ENCODE results near the gene NAT8.
"Not testable (repeated sequence)": the region's sequence is repeated elsewhere in the genome, so short reads cannot be mapped to it uniquely, and the experiment has no call there.

NAT8 gene, protein sequence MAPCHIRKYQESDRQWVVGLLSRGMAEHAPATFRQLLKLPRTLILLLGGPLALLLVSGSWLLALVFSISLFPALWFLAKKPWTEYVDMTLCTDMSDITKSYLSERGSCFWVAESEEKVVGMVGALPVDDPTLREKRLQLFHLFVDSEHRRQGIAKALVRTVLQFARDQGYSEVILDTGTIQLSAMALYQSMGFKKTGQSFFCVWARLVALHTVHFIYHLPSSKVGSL

DNA sequence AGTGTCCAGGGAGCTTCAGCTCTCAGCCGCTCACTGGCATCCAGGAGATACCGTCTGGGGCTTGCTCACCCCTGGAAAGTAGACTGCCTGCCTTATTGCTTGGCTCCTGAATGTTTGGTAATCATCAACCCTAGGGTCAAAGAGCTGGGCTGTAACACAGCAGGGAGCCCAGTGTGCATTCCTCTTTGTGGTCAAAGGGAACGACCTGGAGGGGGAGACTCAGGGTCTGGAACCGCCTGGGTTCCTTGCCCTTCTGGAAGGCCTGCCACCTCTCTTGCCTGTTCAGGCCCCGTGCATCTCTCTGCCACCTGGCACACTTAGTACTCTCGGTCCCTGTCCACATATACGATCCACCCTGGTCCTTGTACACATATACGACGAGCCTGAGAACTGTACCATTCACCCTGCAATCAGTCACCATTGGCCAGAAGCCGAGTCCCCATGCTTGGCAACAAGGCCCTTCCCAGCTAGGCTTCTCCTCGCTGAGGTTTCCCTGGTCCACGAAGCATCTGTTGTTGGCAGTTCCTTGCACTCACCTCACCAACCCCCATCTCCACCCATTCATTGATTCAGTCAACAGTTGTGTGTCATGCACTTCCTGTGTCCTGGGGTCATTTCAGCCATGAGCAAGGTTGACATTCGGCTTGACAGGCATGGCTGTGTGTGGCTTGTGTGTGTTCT is at the start of gene NAT8:
TSS of gene NAT8 (minus strand) at position 85 of the 681 bp plus-strand sequence. CDS start 794 bp downstream, outside the sequence.
- no peak for DNase-seq

DNA sequence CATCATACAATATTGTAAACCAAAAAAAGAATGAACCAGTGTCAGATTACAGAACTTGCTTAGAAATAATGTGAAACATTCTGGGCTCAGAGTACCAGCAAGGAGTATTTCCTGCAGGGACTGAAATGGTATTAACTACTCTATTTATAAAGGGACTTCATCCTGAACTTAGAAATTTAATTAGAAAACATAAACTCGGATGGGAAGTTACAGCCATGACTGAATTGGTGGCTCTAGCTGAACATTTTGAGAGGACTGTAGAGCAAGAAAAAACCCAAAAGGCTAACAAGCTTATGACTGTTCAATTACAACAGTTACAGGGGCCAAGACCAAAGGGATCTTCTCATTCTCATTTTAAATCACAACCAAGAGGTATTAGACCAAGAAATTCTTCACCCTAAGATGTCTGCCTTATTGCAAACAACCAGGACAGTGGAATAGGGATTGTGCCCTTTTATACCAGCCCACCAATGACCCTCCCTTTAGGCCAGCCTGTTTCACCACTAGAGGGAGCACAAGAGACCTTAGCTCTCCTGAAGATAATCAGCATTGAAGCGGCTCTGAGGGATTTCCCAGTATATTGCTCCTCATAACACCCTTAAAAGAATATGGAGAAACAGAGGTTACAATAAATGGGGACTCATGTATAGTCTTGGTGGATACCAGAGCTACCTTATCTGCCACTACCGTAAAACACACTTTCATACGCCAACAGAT is 48.3 kb upstream of the NAT8 start:
- DNase-seq: not testable (repeated sequence)

DNA sequence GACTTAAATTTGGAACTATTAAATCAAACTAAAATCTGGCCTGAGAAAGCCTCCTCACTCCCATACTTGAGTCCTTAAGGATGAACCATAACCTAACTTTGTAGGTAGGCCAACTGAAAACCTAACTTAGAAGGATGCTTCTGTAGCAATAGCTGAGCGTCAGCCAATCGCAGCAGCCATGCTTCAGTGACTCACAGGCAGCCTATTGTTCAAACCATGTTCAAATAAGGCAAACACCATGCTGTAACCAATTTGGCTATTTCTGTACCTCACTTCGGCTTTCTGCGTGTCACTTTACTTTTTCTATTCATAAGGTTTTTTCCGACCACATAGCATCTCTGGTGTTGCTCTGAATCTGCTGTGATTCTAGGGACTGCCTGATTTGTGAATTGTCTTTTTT is 46.3 kb upstream of the NAT8 start:
- not testable (repeated sequence) for DNase-seq

DNA sequence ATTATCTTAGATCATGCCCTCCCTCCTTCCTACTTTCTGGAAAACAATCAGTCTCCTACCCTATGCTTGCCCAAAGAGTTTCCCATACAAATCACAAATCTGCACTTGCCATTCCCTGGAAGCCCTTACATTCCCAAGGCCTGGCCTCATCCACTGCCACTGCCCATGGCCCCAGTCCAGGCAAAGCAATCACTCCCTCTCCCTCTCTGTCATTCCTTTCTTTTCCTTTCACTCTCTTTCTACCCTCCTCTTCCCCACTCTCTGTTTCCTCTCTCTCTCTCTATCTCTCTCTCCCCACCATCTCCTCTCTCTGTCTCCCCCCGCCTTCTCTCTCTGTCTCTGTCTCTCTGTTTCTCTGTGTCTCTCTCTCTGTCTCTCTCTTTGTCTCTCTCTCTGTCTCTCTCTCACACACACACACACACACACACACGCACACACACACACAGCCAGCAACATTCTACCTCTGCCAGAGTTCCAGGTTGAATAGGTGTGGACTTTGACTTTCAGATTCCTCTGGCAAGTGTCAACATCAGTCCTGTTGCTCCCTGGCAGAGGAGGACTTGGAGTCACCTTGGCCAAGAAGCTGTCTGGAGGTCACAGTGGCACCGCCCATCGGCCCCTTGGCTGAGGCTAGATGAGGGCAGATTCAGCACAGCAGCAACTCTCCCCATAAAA is 43.7 kb upstream of the NAT8 start:
- no peak for DNase-seq

DNA sequence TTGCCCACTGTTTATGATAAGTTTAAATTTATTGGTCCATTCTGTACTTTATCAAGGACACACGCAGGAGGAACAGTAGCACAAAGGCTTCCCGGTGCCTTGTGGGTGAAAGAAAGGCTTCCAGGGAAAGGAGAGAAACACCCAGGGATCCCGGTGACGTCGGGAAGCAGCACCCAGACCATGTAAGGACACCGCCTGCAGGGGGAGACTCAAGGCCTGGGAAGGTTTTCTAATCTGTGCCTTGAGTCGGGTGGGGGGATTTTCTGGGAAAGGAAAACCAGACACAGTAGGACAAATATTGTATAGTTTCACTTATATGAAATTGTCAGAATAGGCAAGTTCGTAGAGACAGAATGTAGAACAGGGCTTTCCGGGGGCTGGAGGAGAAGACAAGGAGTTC is 42.7 kb upstream of the NAT8 start:
- not testable (repeated sequence) for DNase-seq

DNA sequence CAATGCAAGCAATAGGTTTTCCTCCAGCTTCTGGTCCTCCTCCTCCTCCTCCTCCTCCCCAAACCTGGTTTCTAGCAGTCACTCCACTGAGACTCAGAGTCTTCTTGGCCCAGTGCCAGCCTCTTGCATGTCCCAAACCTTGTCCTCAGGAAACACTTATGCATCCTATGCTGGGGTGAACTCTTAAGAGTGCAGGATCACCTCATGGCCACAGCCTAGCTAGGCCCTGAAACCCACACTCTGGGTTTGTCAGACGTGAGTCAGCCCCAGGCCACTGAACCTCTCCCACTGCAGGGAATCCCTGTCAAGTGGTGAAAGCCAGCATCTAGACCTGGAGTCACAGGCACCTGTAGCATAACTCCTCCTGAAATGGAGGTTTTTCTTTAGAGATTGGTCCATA is 42.1 kb upstream of the NAT8 start:
- not testable (repeated sequence) for DNase-seq

DNA sequence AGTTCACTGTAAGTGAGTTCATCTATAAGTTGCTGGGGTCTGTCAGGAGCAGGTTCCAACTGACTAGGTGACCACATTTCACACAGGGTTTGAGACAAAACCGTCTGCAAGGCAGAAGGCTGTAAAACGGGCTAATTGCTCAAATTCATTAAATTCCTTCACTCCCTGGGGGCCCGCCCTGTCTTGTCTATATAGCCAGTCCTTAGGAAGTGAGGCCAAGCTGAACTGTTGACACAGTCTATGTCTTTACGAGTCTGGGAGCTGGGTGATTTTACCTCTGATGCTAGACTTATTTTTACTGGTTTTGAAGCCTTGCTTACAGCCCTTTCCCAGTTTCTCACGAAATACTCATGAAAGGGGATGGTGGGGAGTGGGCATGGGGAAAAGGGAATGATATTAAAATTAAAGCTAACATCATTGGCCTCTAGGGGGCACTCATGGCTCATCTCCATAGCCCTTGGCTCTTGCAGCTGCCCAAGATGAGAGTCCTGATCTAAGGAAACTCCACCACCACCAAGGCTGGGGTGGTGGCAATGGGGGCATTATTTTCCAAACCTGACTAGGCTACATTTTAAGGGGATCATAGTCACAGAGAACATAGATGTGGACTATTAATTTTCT is 37.8 kb upstream of the NAT8 start:
- DNase-seq: peak in 1 of 56 donors; percentile 7

DNA sequence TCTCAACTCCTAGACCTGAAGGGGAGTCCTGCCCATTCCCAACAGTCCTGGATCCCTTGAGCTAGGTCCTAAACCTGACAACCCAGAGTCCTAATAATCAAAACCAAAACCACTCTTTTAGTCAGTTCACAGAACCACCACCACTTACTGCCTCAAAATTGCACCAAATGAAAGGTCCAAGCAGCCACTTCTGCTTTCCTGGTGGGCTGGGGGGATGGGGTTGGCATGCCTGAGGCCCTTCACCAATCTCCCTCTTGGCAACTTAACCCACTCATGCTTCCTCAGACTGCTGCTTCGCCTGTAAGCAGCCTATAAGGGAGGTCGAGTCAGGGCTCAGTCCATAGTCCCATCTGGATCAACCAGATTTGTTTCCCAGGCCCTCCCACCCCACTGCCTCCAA is 37.0 kb upstream of the NAT8 start:
- not testable (repeated sequence) for DNase-seq

DNA sequence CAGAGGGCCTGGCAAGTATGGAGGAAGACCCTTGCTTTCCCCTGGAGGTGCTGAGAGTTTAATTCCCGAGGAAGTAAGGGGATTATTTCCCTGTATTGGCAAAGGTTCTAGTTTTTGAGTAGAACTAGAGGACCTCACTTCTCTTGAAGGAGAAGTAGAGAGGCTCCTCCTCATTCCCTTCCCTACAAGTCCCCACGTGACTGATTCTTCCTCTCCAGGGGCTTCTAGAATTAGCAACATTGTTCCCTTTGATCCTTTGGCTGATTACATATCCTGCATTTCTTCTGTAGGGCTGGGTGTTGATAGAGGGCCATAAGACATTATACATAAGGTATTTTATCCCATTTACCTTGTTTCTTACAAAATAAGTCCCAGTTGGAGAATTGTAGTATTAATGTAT is 35.8 kb upstream of the NAT8 start:
- DNase-seq: not testable (repeated sequence)

DNA sequence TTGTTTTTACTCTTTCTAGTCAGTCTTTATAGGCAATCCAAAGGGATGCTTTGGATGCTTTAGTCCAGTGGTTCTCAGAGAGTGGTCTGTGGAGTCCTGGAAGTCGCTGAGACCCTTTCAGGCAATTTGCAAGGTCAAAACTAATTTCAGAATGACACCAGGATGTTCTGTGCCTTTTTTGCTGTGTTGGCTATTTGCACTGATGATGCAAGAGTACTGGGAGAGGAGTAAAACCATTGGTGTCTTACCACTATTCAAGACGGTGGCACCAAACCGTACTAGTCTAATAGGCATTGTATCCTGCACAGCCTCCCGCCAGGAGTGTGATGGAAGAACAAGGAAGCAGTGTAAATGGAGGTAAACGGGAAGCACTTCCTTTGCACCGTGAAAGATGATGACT is 34.0 kb upstream of the NAT8 start:
- DNase-seq: not testable (repeated sequence)

DNA sequence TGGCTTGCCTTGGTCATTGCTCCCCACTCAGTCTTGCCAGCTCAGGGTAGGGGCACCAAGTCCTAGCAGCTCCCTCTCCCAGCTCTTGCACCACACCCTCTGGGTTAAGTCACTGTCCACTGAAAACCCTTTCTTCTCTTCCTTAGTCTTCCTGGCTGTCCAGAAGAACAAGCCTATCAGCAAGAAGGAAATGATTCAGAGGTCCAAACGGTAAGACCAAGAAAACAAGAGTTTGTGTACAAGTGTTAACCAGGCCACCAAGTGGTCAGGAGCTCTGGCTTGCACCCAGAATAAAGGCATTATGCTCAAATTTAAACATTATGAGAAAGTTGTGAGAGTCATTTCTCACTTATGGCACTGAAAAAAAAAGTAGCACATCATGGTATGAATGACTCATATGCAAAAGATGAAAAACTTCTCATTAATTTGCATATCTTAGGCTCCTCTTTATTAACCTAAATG is 32.5 kb upstream of the NAT8 start:
- not testable (repeated sequence) for DNase-seq

DNA sequence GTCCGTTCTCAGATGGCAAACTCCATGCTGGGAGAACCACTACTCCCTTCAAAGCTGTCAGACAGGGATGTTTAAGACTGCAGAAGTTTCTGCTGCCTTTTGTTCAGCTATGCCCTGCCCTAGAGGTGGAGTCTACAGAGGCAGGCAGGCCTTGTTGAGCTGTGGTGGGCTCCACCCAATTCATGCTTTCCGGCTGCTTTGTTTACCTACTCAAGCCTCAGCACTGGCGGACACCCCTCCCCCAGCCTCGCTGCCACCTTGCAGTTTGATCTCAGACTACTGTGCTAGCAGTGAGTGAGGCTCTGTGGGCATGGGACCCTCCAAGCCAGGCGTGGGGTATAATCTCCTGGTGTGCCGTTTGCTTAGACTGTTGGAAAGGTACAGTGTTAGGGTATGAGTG is 27.8 kb upstream of the NAT8 start:
- not testable (repeated sequence) for DNase-seq

DNA sequence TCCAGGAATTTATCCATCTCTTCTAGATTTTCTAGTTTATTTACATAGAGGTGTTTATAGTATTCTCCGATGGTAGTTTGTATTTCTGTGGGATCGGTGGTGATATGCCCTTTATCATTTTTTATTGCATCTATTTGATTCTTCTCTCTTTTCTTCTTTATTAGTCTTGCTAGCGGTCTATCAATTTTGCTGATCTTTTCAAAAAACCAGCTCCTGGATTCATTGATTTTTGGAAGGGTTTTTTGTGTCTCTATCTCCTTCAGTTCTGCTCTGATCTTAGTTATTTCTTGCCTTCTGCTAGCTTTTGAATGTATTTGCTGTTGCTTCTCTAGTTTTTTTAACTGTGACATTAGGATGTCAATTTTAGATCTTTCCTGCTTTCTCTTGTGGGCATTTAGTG is 25.0 kb upstream of the NAT8 start:
- DNase-seq: not testable (repeated sequence)

DNA sequence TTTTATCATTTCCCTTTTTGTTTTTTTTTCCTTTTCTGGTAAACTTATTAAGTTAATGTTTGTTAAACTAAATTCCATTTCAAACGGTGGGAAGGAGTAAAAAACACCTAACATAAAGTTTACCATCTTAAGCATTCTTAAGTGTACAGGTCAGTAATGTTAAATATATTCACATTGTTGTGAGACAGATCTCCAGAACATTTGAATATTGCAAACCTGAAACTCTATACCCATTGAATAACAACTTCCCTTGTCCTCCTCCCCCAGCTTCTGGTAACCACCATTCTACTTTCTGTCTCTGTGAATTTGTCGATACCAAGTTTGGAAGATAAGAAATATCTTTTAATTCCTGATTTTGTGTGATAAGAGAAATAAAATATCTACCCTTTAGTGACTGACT is 12.0 kb upstream of the NAT8 start:
- no peak for DNase-seq

DNA sequence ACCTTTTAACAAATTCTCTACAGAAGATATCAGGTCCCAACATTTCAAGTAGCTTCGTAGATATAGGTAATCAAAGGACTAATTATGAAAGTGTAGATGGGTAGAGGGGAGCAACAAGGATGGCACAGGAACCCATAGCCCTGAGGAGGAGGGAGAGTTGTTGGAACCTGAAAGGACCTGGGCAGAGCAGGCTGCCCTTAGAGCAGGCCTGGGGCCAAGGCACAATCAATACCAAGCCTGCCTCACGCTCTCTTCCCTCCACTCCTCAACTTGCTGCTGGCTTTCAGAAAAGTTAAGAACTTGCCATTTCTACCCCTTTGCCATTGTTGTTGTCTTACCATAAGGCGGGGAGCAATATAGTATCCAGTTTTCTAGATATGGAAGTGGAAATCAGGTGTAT is 10.1 kb upstream of the NAT8 start:
- no peak for DNase-seq

DNA sequence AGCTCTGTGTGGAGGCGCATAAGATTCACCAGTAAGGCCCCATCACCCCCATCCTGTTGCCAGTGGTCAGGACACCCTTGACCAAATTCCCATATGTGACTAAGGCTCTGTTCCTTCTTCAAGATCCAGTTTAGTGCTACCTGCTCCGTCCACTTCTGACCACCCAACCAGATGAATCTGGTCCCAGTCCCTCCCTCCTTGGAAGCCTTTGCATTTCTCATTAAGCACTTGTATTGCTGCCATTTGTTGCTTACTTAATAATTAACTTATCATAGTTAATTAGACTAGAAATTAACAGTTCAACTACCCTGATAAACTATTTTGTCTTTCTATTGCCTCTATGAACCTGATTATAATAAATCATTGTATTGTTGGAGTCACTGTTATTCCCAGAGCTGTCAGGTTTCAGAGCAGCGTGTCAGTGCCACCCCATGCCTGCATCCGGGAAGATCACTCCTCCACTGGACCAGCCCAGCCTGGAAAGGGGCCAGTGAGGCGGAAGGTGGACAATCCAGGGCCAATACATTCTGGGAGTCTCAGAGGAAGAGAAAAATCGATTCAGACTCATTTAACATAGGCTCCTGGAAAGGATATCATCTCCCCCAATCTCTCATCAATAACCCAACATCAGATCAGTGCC is 9.5 kb upstream of the NAT8 start:
- no peak for DNase-seq

DNA sequence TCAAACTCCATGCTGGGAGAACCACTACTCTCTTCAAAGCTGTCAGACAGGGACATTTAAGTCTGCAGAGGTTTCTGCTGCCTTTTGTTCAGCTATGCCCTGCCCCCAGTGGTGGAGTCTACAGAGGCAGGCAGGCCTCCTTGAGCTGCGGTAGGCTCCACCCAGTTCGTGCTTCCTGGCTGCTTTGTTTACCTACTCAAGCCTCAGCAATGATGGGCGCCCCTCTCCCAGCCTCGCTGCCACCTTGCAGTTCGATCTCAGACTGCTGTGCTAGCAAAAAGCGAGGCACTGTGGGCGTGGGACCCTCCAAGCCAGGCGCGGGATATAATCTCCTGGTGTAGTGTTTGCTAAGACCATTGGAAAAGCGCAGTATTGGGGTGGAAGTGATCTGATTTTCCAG is 5.5 kb upstream of the NAT8 start:
- DNase-seq: not testable (repeated sequence)

DNA sequence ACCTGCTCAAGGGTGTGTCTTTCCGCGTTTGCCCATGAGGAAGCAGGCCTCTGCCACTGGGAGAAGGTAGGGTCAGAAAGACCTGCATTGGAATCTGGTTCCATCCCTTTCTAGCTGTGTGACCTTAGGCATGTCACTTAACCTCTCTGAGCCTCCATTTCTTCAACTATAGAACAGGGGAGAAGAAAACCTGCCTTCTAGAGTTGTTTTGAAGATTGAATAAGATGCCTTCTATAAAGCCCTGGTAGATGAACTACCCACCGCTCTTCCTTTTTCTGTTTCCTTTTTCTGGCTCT is 507 bp downstream of the NAT8 start:
- no peak for DNase-seq

DNA sequence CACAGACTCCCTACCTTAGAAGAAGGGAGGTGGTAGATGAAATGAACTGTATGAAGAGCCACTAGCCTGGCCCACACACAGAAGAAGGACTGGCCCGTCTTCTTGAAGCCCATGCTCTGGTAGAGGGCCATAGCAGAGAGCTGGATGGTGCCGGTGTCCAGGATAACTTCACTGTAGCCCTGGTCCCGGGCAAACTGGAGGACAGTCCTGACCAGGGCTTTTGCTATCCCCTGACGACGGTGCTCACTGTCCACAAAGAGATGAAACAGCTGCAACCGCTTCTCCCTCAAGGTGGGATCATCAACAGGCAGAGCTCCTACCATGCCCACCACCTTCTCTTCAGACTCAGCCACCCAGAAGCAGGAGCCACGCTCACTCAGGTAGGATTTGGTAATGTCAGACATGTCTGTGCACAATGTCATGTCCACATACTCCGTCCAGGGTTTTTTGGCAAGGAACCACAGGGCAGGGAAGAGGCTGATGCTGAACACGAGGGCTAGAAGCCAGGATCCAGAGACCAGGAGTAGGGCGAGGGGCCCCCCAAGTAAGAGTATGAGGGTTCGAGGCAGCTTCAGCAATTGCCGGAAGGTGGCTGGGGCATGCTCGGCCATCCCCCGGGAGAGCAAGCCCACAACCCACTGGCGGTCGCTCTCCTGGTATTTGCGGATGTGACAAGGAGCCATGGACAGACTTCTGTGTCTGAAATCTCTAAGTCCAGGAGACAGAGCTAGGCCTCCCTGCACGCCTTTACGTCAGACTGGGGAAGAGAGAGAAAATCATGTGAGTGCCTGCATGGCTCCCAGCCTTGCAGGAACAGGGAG is 1.1 kb downstream of the NAT8 start:
- no peak for DNase-seq

DNA sequence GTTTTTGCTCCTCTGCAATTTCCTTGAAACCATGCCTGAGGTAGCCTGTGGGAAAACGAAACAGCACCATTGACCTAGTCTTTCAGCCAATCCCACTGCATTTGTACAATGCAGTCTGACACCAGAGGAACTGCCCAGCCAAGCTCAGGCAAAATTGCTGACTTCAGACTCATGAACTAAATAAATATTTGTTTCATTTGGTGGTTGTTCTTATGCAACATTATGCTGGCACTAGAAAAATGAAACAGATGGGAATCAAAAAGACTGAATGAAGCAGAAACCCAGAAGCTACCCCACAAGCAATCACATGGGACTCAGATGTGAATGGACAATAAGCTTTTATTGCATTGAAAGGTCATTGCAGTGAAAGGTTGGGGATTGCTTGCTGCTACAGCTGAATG is 1.7 kb downstream of the NAT8 start:
- DNase-seq: peak in 2 of 56 donors; percentile 4 to 16
